OCI-LY7 (cell line): ENCODE measurements around the gene CST3. TPM values are rescaled to one million over a fixed set of nuclear protein-coding genes. Genes with fewer than 3 reads are reported as not detected.

ENCODE experiments used
- BruUV-seq: library from RNA; stranded (reverse); fragments of 400-500 nt; replicated peaks from 2 replicates; lab custom pipeline; 2021; lab: Mats Ljungman, UMichigan
- CTCF ChIA-PET: fragments of 300-600 bp; sonication (Branson Sonifier 250); formaldehyde crosslinking; loops from one replicate; lab custom pipeline; 2022; ENCODE audit warnings: antibody characterized with exemption; ENCODE audit not compliant: unreplicated experiment; lab: Charles Lee
- POLR2A ChIA-PET: fragments of 300-600 bp; sonication (Branson Sonifier 250); formaldehyde crosslinking; loops from one replicate; lab custom pipeline; 2022; ENCODE audit warnings: antibody characterized with exemption; lab: Charles Lee
- DNase-seq: peaks from one replicate; pipeline ENCODE4 v3.0.0-alpha.2; 2015; ENCODE audit warnings: low spot score
- H2AFZ ChIP-seq: fragments of 200-600 bp; sonication (generic), shearing (Covaris generic); 2 replicates; pipeline ENCODE4 v1.6.1; 2014; ENCODE audit warnings: mild to moderate bottlenecking, antibody characterized with exemption, low read length, moderate library complexity
- H3K27ac ChIP-seq: fragments of 200-600 bp; sonication (generic); 2 replicates; pipeline ENCODE4 v1.5.1; 2014; ENCODE audit warnings: mixed run types, low read depth, mild to moderate bottlenecking, moderate library complexity, low read length, inconsistent platforms; ENCODE audit not compliant: poor library complexity, severe bottlenecking
- H3K36me3 ChIP-seq: fragments of 200-600 bp; sonication (generic); 2 replicates; pipeline ENCODE4 v1.6.1; 2014; ENCODE audit warnings: mild to moderate bottlenecking, antibody characterized with exemption, low read length, moderate library complexity, mixed read lengths; ENCODE audit not compliant: insufficient read depth
- H3K4me1 ChIP-seq: fragments of 200-600 bp; sonication (generic); 2 replicates; pipeline ENCODE4 v1.5.1; 2014; ENCODE audit warnings: mild to moderate bottlenecking, low read length; ENCODE audit not compliant: insufficient read depth, poor library complexity, severe bottlenecking
- H3K4me2 ChIP-seq: fragments of 200-600 bp; sonication (generic); 2 replicates; pipeline ENCODE4 v1.6.1; 2014; ENCODE audit warnings: mild to moderate bottlenecking, low read length
- H3K4me3 ChIP-seq: fragments of 200-600 bp; sonication (generic); 2 replicates; pipeline ENCODE4 v1.5.1; 2014; ENCODE audit warnings: mild to moderate bottlenecking, low read depth, low read length; ENCODE audit not compliant: poor library complexity, severe bottlenecking
- H3K79me2 ChIP-seq: fragments of 200-600 bp; sonication (generic); 2 replicates; pipeline ENCODE4 v1.6.1; 2016; ENCODE audit warnings: low read depth, mild to moderate bottlenecking, low read length, moderate library complexity, mixed read lengths; ENCODE audit not compliant: insufficient read depth
- H3K9me2 ChIP-seq: fragments of 200-600 bp; sonication (generic); 2 replicates; pipeline ENCODE4 v1.6.1; 2016; ENCODE audit warnings: mild to moderate bottlenecking, low read length, mixed read lengths; ENCODE audit not compliant: insufficient read depth
- H3K9me3 ChIP-seq: fragments of 200-600 bp; sonication (generic); 2 replicates; pipeline ENCODE4 v1.6.1; 2014; ENCODE audit warnings: mild to moderate bottlenecking, mixed run types, low read length, mixed read lengths
- H4K20me1 ChIP-seq: fragments of 200-600 bp; sonication (generic); 2 replicates; pipeline ENCODE4 v1.6.1; 2014; ENCODE audit warnings: mild to moderate bottlenecking, antibody characterized with exemption, low read length, moderate library complexity, mixed read lengths; ENCODE audit not compliant: insufficient read depth
- CTCF ChIP-seq: fragments of 200-600 bp; sonication (generic); conservative IDR thresholded peaks from 2 replicates; pipeline ENCODE4 v1.5.1; 2014; ENCODE audit warnings: mild to moderate bottlenecking, antibody characterized with exemption, low read length, moderate library complexity, mixed read lengths
- EZH2phosphoT487 ChIP-seq: fragments of 200-600 bp; sonication (generic); IDR thresholded peaks from 2 replicates; pipeline ENCODE4 v1.6.1; 2018; ENCODE audit warnings: low read depth, borderline replicate concordance, mild to moderate bottlenecking, mixed run types, antibody characterized with exemption, low read length, moderate library complexity, mixed read lengths
- intact Hi-C: fragments of 100-400 bp; cut with micrococcal nuclease; formaldehyde crosslinking; loops from one replicate; pipeline ENCODE4 v1.10.0; 2022; ENCODE audit not compliant: unreplicated experiment
- total RNA-seq, 2 experiments: library from RNA; depleted of rRNA in 1 of 2; stranded (reverse); fragments of >200 nt in 1 of 2; shearing (Covaris generic) in 1 of 2; gene quantifications; 2 replicates each; pipeline ENCODE4 v1.2.3, GENCODE V29; 2014 to 2022

CST3 gene
- total RNA-seq, 2 experiments from 2014 or later: not detected

- TF ChIP-seq EZH2phosphoT487 (no peak), CTCF (no peak)
- Histone ChIP-seq H3K9me2 (no peaks in the 10 kb centered on the region), H3K27ac (no peak overlapping the region), H3K4me3 (no peak overlapping the region), H2AFZ (no peak overlapping the region), H4K20me1 (no peaks in the 10 kb centered on the region), H3K4me1 (no peaks in the 10 kb centered on the region), H3K79me2 (no peaks in the 10 kb centered on the region), H3K36me3 (no peaks in the 10 kb centered on the region), H3K4me2 (no peak overlapping the region), H3K9me3 (no peaks in the 10 kb centered on the region)
- BruUV-seq: no TSS peak
- no peak for DNase-seq
- intact Hi-C loops: no loop called here
- POLR2A ChIA-PET: interaction anchor here (0.8 kb wide), 1 partner anchor 27 kb away, joined by 3 read pairs; no protein-coding TSS in a partner anchor
- CTCF ChIA-PET: no interaction called here
Observed at GRCh38 chr20:23598481-23598880, 39.3 kb downstream of the CST3 start.

GRCh38 chr20:23596579-23597250 is 41.0 kb downstream of the CST3 start:
- Histone ChIP-seq H3K4me2 (no peak overlapping the region), H3K27ac (no peak overlapping the region), H2AFZ (no peak overlapping the region), H3K4me3 (no peak overlapping the region), H3K9me2 (no peaks in the 10 kb centered on the region), H4K20me1 (no peaks in the 10 kb centered on the region), H3K36me3 (no peaks in the 10 kb centered on the region), H3K4me1 (no peaks in the 10 kb centered on the region), H3K79me2 (no peaks in the 10 kb centered on the region), H3K9me3 (no peaks in the 10 kb centered on the region)
- POLR2A ChIA-PET: no interaction called here
- CTCF ChIA-PET: no interaction called here
- intact Hi-C loops: no loop called here
- TF ChIP-seq CTCF: no peak
- no peak for TF ChIP-seq EZH2phosphoT487
- BruUV-seq: no TSS peak
- no peak for DNase-seq

- H3K4me1 ChIP-seq: no peaks in the 10 kb centered on the region
- H3K9me2 ChIP-seq: no peaks in the 10 kb centered on the region
- H4K20me1 ChIP-seq: no peaks in the 10 kb centered on the region
- H2AFZ ChIP-seq: no peak overlapping the region
- TF ChIP-seq CTCF (no peak), EZH2phosphoT487 (no peak)
- no peak overlapping the region for H3K4me2 ChIP-seq
- H3K9me3 ChIP-seq: no peaks in the 10 kb centered on the region
- no peaks in the 10 kb centered on the region for H3K36me3 ChIP-seq
- H3K27ac ChIP-seq: no peak overlapping the region
- DNase-seq: no peak
- H3K79me2 ChIP-seq: no peaks in the 10 kb centered on the region
- intact Hi-C loops: no loop called here
- ChIA-PET CTCF (no interaction called here), POLR2A (no interaction called here)
- no peak overlapping the region for H3K4me3 ChIP-seq
- no TSS peak for BruUV-seq
Observed at GRCh38 chr20:23595941-23596340, 41.8 kb downstream of the CST3 start.
